ENCODE results near the gene OR9K2.
"Not testable (repeated sequence)": the region's sequence is repeated elsewhere in the genome, so short reads cannot be mapped to it uniquely, and the experiment has no call there.

Gene OR9K2

GRCh38 chr12:55126106-55126505 lies at the start of gene OR9K2:
OR9K2 (plus strand) TSS chr12:55126406; CDS start chr12:55129835, 3,429 bp downstream.
- DNase-seq, result no peak

- DNase-seq, result no peak
These were observed 33.6 kb upstream of the OR9K2 start for GRCh38 chr12:55092579-55092978.

GRCh38 chr12:55112378-55112875 lies 13.8 kb upstream of the OR9K2 start:
- DNase-seq, result no peak

- DNase-seq, result no peak
These were observed 10.1 kb upstream of the OR9K2 start for GRCh38 chr12:55116152-55116551.

GRCh38 chr12:55132816-55133215 lies 6.6 kb downstream of the OR9K2 start:
- no peak for DNase-seq

GRCh38 chr12:55142669-55143565 lies 16.7 kb downstream of the OR9K2 start:
- DNase-seq, result peak; percentile 35

- no peak for DNase-seq
These were observed 17.3 kb downstream of the OR9K2 start for GRCh38 chr12:55143566-55143870.

- not testable (repeated sequence) for DNase-seq
These were observed 40.9 kb downstream of the OR9K2 start for GRCh38 chr12:55167010-55167640.

GRCh38 chr12:55171445-55171844 lies 45.2 kb downstream of the OR9K2 start:
- no peak for DNase-seq

- not testable (repeated sequence) for DNase-seq
These were observed 45.6 kb downstream of the OR9K2 start for GRCh38 chr12:55171846-55172245.

GRCh38 chr12:55172686-55173085 lies 46.5 kb downstream of the OR9K2 start:
- DNase-seq, result no peak

- no peak for DNase-seq
These were observed 47.2 kb downstream of the OR9K2 start for GRCh38 chr12:55173456-55173855.

Data from activated CD8-positive, alpha-beta memory T cell treated with anti-CD3 and anti-CD28 coated beads, Interleukin-2, amount 50 U/mL, for 4 hours (primary cell).